Uterus (tissue), 4 donors: Measurements from ENCODE around the gene PPBP. TPM values are rescaled to one million over a fixed set of nuclear protein-coding genes. Genes with fewer than 3 reads are reported as not detected.

ENCODE experiments used
- DNase-seq, 2 donors: peaks; one replicate each; pipeline ENCODE4 v3.0.0-alpha.2; 2019 to 2020
- H3K27ac ChIP-seq, 2 donors: fragments of 200-600 bp; sonication (generic); 1 replicate in 1 of 2; 2 replicates in 1 of 2; pipeline ENCODE4 v1.5.1; 2016 to 2018
- H3K27me3 ChIP-seq, 2 donors: fragments of 200-600 bp; sonication (generic); one replicate each; pipeline ENCODE4 v1.5.1; 2018 to 2019; ENCODE audit warnings: control low read depth in 1 of 2
- H3K36me3 ChIP-seq, 2 donors: fragments of 200-600 bp; sonication (generic); one replicate each; pipeline ENCODE4 v1.5.1; 2019; ENCODE audit warnings: control low read depth in 1 of 2
- H3K4me1 ChIP-seq, 2 donors: fragments of 200-600 bp; sonication (generic); one replicate each; pipeline ENCODE4 v1.5.1; 2018 to 2019; ENCODE audit warnings: control low read depth in 1 of 2
- H3K4me3 ChIP-seq, 2 donors: fragments of 200-600 bp; sonication (generic); 1 replicate in 1 of 2; 2 replicates in 1 of 2; pipeline ENCODE4 v1.5.1; 2018 to 2019; ENCODE audit warnings: mild to moderate bottlenecking in 1 of 2
- H3K9me3 ChIP-seq, 2 donors: fragments of 200-600 bp; sonication (generic); one replicate each; pipeline ENCODE4 v1.5.1; 2019; ENCODE audit warnings: control low read depth in 1 of 2
- CTCF ChIP-seq, 4 experiments: fragments of 200-600 bp in 2 of 4; fragments of 450-650 bp in 2 of 4; sonication (generic) in 2 of 4; IDR thresholded peaks; one replicate each; pipeline ENCODE4 v1.5.1; 2016 to 2019; ENCODE audit warnings: antibody characterized with exemption in 4 of 4, mild to moderate bottlenecking in 2 of 4, moderate library complexity in 1 of 4
- POLR2A ChIP-seq, 2 donors: fragments of 450-650 bp; IDR thresholded peaks; one replicate each; pipeline ENCODE4 v1.6.1; 2016; ENCODE audit warnings: antibody characterized with exemption in 2 of 2, mild to moderate bottlenecking in 1 of 2, moderate library complexity in 1 of 2
- intact Hi-C: fragments of 100-400 bp; cut with DNase I; formaldehyde crosslinking; loops from one replicate; pipeline ENCODE4 v1.15.1; 2023; ENCODE audit warnings: low total_unique reads
- total RNA-seq, 4 donors: library from RNA; depleted of rRNA in 3 of 4; stranded (reverse); fragments of >200 nt in 3 of 4; gene quantifications; one replicate each; pipeline versions ENCODE4 v1.1.0 to v1.2.4, GENCODE V29; 2014 to 2023
- donor health status: DM: yes; HTN: yes; CAD: no.

The PPBP gene
- total RNA-seq, 4 donors from 2014 or later = 2.5 to 27.9 TPM; not detected in 2

- no peak for DNase-seq
Measured at GRCh38 chr4:73998040-73999011, 10.3 kb upstream of the PPBP start, which contains the start of gene CXCL5. Gene CXCL5, minus strand, starts transcription at chr4:73998677. Its CDS starts 96 bp downstream, at chr4:73998581.

GRCh38 chr4:73992050-73992449 is 4.1 kb upstream of the PPBP start:
- Histone ChIP-seq H3K27me3 (no peaks in the 10 kb centered on the region), H3K36me3 (no peaks in the 10 kb centered on the region), H3K27ac (no peak overlapping the region), H3K9me3 (no peaks in the 10 kb centered on the region), H3K4me1 (no peaks in the 10 kb centered on the region), H3K4me3 (no peak overlapping the region)
- no peak for TF ChIP-seq POLR2A (IDR thresholded peaks at IDR 0.05)
- TF ChIP-seq CTCF (IDR thresholded peaks at IDR 0.05) = no peak
- DNase-seq = no peak
- intact Hi-C loops = no loop called here

More at GRCh38 chr4:73998040-73999011, 10.3 kb upstream of the PPBP start, which contains the start of gene CXCL5:
- no peaks in the 10 kb centered on the region for H3K9me3 ChIP-seq
- H3K4me3 ChIP-seq = no peak within 1 kb of the TSS
- intact Hi-C loops = no loop called here
- H3K36me3 ChIP-seq = no peaks in the 10 kb centered on the region
- H3K27ac ChIP-seq = no peak within 1 kb of the TSS
- H3K27me3 ChIP-seq = no peaks in the 10 kb centered on the region
- H3K4me1 ChIP-seq = no peaks in the 10 kb centered on the region
- TF ChIP-seq POLR2A (IDR thresholded peaks at IDR 0.05) (no peak), CTCF (IDR thresholded peaks at IDR 0.05) (no peak)

GRCh38 chr4:73991742-73992000 is 3.7 kb upstream of the PPBP start:
- no peak for DNase-seq
- TF ChIP-seq CTCF (IDR thresholded peaks at IDR 0.05) (no peak), POLR2A (IDR thresholded peaks at IDR 0.05) (no peak)
- H3K27ac ChIP-seq = no peak overlapping the region
- H3K4me3 ChIP-seq = no peak overlapping the region
- intact Hi-C loops = no loop called here
- H3K27me3 ChIP-seq = no peaks in the 10 kb centered on the region
- no peaks in the 10 kb centered on the region for H3K36me3 ChIP-seq
- no peaks in the 10 kb centered on the region for H3K4me1 ChIP-seq
- H3K9me3 ChIP-seq = no peaks in the 10 kb centered on the region

GRCh38 chr4:73990988-73991741 is 3.2 kb upstream of the PPBP start:
- Histone ChIP-seq H3K27me3 (no peaks in the 10 kb centered on the region), H3K36me3 (no peaks in the 10 kb centered on the region), H3K4me1 (no peaks in the 10 kb centered on the region), H3K9me3 (no peaks in the 10 kb centered on the region), H3K27ac (no peak overlapping the region), H3K4me3 (no peak overlapping the region)
- intact Hi-C loops = no loop called here
- no peak for DNase-seq
- TF ChIP-seq POLR2A (IDR thresholded peaks at IDR 0.05) (no peak), CTCF (IDR thresholded peaks at IDR 0.05) (no peak)

GRCh38 chr4:73989928-73990327 is 1.9 kb upstream of the PPBP start:
- TF ChIP-seq CTCF (IDR thresholded peaks at IDR 0.05) (no peak), POLR2A (IDR thresholded peaks at IDR 0.05) (no peak)
- Histone ChIP-seq H3K4me3 (no peak overlapping the region), H3K36me3 (no peaks in the 10 kb centered on the region), H3K4me1 (no peaks in the 10 kb centered on the region), H3K27me3 (no peaks in the 10 kb centered on the region), H3K9me3 (no peaks in the 10 kb centered on the region), H3K27ac (no peak overlapping the region)
- intact Hi-C loops = no loop called here
- no peak for DNase-seq
